Measurements from ENCODE around the gene MIPEP.

The MIPEP gene

DNA sequence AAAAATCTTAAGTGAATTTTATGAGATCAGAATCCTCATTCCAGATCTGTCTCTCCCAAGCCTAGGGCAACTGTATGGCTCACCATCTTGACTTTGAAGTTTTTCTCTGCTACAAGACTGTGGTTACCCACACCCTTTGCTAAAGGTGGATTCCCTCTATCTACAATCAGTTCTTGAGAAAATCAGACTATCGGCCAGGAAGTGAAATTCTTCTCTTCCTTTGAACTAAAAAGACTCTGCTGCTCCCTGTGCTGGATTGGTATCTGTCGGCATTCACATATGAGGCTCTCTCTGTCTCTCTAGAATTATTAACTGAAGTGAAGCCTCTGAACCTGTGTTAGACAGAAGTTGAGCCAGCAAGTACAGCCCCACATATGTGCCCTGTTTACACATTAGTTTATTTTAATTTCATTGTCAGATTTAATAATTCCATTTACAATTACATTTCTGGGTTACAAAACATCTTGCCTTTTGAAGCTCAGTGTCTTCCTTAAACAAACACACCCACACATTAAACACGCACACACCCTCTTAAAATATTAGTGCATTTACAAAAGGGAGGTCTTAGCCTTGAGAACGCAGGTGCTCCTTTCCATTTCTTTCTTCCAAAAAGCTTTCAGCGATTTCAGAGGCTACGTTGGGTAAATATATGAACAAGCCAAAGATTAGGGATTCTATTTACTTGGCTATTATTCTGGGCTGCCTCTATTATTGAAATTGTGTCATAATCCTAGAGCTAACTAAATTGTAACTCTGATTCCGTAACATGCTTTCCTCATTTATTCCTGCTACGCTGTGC is 145.7 kb downstream of the MIPEP start:
- peak in 1 of 2 donors; percentile 2 for DNase-seq

DNA sequence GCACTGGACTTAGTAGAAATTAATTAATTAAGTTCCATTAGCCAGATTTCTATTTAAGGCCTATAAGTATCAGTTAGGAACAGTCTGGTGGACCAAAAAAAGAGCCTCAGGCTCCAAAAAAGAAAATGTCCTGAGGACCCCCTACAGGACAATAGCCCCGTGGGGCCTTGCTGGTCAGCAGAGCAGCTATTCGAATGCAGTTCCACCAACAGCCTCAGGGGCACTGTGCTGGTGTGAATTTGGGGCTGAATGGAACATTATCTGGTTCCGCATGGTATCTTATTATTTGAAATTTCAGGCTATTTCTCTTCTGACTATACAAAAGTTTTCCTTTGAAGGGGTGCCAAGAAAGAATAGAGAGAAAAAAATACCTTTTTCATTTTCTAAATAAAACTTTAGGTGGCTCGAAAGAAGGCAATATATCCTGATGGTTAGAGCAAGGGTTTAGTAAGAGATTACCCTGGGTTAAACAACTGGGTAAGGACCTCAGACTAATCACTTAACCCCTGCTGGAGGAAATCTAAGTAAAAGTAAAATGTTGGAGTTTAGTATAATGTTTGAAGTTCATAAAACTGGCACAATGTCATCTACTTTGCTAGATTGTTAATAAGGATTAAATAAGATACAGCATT is 147.2 kb downstream of the MIPEP start:
- DNase-seq, result no peak

DNA sequence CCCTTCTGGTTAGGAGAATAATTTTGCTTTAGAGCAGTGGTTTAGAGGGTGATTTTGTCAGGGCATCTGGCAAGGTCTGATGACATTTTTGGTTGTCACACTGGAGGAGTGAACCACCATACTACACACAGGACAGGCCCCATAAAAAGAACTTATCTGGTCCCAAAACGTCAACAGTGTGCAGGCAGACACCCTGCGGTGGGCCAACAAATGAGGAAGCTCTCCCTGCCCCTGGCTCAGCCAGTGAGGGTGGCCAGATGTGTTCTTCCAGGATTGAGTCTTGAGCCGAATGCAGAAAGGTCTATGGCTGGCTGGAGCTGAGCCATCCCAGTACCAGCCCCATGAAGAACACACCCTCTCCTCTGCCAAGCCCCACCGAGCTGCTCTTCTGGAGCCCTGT is 149.2 kb downstream of the MIPEP start:
- no peak for DNase-seq

DNA sequence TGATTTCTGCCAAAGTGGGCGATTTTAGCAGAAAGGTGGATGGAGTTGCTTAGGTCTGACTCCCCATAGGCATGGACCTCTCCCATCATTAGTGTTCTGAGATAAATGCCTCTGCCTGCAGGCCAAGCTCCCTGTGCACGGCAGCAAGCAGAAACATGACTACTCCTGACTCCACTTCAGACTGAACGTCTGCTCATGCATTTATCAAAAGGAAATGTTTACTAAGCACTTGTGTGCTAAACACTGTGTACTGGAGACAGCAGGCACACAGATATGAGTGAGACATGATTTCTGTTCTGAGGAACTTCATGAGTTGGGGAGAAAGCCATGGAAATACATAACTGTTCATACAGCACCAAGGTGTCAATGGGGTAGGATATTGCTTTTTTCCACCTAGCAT is 149.6 kb downstream of the MIPEP start:
- no peak for DNase-seq

DNA sequence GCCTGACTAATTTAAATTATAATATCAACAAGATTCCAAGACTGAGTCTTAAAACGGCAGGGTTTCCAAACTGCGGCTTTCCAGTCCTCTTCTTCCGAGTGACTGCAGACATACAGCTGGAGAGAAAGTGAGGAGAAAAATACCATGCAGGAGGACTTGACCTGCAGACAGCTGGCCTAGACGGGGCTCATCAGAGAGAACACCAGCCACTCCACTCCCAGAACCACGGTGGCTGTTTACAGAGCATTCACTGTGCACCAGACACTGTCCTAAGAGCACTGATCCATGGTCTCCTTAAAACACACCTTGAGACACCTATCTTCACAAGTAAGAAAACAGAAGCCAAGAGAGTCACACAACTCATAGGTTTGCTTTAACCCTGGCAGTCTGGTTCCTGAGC is 152.7 kb downstream of the MIPEP start:
- no peak for DNase-seq

DNA sequence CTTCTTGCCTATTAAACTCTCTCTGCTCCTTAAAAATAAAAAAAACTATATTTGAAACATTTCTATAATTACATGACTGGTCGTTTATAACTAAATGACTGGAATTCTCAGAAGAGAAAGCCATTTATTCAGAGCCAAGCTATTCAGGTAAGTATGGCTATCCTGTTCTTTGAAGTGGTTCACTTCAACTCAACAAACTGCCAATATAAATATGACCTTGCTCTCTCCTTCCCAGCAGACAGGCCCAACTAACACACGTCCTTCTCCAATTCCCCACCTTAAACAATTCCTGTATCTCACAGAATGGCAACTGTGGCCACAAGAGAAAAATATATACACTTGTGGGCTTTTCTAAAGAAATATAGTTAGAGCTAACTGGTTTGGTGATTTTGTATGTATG is 153.9 kb downstream of the MIPEP start:
- no peak for DNase-seq

DNA sequence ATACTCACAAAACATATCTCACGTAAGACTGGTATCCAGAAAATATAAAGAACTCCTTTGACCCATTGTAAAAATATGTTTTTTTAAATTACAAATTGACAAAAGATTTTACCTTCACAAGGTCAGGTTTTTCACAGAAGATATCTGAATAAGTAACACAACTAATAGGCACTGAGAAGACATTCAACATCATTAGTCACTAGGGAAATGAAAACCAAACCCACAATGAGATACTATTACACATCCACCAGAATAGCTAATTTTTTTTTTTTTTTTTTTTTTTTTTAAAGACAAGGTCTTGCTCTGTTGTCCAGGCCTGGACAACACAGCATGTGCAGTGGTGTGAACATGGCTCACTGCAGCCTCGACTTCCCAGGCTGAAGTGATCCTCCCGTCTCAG is 157.5 kb downstream of the MIPEP start:
- no peak for DNase-seq

DNA sequence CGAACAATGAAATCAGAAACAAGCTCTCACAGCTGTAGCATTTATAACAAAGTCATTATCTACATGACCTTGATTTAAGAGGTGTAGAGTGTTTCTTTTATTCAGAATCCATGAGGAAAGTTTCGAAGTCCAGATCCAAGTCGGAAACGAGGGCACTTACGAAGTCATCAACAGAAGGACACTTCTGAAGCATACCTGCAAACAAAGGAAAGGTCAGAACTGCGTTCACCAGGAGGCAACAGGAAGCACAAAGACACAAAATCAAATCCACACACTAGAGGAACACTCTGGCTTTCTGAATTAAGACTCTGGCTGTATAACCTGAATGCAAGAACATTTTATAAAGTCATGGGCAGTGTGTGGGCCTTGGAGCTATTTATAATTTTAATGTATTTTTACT is 158.9 kb downstream of the MIPEP start:
- DNase-seq, result no peak

DNA sequence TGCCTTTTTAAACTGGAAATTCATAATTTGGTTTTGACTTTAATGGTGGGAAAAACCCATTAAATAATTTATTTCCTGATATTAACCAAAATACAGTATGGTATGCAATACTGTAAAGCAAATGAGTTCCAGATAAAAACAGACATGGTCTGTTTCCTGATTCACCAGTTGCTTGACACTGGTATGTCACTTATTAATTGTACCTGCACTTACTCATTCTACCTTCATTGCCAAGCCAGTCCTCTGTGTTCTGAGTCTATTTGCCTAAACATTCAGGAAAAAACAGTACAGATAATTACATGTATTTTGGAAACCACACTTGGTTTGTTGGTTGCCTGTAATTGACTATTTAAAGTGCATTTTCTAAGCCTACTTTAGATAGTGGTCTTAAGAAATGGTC is 159.7 kb downstream of the MIPEP start:
- no peak for DNase-seq

DNA sequence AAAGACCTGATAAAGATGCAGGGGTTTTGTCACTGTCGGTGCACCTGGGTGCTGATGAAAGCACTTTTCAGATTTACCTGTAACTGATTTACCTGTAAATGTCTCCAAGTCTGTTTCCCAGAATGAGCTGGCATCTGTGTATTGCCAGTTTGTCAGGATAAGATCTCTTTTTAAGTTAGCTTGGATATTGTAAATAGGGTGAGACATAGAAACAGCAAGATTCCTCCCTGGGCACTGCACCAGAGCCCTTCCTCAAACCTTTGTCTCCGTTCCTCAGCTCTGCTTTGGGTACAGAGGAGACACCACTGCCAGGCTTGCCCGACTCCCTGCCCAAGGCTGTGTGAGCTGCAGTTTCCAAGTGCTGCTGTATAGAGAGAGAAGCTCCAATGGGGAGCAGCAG is 160.4 kb downstream of the MIPEP start:
- DNase-seq, result no peak

DNA sequence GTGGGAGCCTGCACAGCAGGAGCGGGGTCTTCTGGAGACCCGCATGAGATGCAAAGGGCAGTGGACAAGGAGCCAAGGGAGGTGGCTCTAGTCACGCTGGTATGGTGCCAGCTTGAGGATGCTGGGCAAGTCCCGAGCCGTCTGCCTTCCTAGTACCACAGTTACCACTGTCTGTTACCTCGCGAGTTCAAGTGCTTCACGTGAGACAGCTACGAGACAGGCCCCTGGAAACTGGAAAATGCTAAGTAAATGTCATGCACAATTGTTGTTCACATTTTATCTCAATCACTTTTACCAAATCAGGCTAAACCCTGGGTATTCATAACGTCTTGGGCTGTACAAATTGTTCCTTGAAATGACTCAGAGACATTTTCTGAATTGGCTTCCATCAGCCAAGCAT is 163.3 kb downstream of the MIPEP start:
- DNase-seq, result no peak

DNA sequence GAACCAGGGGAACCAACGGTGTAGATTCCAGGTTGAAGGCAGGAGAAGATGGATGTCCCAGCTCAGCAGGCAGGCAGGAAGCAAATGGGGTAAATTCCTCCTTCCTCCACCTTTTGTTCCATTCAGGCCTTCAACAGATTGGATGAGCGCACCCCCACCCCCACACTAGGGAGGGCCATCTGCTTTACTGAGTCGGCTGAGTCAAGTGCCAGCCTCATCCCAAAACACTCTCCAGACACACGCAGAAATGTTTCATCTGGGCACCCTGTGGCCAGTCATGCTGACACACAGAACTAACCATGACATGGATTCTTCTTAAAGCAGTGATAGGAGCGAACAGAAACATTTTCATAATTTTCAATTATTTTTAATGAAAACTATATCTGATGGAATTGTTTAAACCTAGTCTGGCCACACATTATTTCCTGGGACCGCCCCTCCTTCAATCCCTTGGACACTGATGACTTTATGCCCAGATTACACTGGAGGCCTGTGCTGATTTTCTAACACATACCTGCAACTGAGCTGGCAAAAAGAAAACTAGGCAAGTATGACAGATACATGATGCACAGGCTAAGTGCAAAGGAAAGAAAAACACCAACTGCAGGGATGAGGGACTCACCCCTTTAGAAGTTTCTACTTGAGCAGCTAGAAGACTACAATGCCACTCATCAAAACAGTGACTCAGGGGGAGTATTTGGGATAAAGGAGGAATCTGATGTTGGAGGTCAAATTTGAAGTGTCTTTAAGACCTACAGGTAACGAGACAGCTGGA is 164.8 kb downstream of the MIPEP start:
- DNase-seq, result no peak

DNA sequence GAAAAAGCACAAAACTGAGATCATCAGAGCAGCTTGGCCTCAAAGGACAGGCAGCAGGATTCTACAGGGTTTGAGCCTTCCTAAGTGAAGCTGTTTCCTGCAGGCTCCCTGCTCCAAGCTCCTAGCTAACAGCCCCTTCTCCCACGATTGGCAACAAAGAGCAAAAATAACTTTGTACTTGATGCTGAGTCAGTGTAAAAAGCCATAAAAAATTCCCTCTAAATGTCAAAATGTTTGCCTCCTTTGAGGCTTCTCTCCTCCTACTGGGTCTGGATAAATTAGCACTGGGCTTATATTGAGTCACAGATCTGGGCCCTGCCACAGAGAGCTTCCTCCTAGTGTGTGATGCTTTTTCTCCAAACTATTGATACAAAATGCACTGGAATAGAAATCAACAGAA is 165.7 kb downstream of the MIPEP start:
- DNase-seq, result no peak

DNA sequence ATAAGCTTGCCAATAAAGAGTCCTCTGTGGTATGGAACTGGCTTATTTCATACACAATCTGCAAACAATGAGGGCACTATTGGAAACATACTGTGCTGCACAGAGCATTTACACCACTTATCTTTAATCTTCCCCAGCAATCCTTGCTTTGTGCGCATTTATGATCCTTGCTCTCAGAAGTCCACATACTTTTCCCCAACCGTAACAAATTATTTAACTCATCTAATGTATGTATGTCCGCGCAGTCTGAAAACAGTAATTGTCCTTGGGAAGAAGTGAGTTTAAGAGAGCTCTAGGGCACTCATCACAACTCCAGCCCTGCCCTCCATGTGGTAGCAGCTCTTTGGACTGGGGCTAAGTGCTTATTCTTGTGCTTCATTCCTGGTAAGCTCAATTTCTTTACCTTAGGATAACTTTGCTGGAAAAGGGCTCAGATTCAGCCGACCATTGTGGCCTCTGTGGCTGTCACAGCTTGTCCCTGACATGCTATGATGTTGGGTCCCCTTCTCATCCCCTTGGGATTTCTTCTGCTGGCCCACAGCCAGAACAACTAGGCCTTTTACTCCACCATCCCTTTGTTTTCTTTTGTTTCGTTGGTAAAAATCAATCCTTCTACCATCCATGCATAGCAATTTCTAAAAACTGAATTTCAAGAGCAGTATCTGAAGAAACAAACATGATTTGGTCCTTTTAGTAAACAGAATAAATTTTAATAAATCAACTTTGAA is 166.3 kb downstream of the MIPEP start:
- no peak for DNase-seq

DNA sequence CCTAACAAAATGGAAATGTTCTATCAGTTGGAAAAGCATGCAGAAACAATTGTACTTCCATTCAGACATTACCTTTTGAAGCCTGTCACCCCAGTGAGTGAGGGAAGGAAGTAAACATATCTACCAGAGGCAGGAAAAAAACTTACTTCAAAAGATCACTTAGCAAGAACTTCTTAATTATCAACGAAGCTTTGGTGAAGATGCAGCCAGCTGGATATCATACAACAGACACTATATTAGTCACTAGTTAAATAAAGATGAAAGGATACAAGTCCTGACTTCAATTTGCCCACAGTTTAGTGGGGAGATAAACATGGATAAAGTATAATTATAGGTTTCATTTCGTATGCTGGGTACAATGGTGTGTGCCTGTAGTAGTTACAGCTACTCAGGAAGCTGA is 170.2 kb downstream of the MIPEP start:
- no peak for DNase-seq

DNA sequence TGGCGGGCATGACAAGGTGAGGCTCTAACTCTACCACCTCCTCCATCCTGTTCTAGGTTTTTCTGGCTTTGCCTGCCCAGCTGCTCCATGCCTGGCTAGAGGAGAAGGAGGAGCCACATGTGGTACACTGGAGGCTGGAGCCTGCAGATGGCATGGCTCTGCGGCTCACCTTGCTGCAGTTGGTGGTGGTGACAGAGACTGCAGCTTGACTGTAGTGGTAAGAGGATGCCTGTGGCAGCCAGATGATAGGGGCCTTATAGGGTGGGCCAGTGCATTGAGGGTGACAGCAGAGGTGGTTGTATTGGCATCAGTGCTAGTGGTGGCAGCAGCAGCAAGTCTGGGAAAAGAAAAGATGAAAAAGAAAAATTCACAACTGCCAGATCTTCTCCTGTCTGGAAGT is 172.8 kb downstream of the MIPEP start:
- DNase-seq, result no peak

DNA sequence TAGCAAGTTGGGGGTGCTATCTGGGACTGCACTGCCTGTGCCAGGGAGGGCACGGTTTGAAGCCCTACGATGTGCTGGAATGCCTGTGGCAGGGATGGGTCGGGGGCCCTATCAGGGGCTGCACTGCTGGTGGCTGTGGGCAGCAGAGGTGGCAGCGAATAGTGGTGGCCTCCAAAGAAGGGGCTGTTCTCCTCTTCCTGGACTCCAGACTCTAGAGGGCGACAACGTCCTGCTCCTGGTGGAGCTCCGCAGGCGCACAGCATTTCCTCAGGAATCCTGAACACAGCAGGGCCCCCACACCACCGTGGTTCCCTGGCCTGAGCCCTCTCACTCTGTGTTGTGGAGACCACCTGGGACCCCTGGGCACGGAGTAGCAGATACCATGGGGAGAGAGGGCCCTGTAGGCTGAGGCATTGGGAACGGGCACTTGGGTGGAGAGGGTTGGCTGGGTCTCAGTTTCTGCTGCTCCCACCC is 173.4 kb downstream of the MIPEP start:
- no peak for DNase-seq

DNA sequence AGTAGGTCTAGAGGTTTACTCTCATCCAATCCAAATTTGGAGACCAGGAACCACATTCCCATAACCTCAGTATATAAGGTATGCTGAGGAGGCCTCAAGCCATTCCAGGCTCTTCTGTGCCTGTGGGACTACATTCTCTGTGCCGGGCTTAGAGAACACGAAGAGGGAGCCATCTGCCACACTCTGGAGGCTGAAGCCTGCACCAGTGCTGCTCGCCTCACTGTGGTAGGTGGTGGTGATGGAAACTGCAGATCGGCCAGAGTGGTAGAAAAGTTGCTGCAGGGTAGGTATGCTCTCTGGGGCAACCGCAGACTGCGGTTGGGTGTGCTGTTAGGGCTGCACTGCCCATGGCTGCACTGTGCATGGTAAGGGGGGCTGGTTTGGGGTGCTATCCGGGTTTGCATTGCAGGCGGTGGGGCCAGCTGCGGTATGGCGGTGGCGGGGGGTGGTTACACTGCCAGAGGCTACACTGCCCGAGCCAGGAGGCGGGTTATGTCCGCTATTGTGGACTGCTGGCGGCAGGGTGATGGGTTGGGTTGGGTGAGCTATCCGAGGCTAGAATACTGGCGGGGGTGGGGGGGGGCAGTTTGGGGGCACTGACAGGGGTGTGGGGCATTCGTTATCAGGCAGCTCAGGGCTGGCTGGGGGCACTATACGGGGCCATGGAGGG is 174.0 kb downstream of the MIPEP start:
- no peak for DNase-seq

DNA sequence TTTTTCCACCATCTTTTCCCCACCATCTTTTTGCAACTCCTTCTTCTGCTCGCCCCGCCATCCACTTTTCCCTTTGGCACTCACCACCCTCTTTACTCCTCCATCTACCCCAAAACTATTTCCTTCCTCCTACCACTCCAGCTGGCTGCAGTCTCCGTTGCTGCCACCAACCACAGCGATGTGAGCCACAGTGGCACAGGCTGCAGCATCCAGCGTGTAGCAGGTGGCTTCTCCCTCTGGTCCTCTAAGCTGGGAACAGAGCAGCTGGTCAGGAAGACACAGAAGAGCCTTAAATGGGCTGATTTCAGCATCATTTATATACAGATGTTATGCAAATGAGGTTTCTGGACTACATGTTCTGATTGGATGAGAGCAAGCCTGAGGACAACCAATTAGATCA is 174.5 kb downstream of the MIPEP start:
- DNase-seq, result no peak

DNA sequence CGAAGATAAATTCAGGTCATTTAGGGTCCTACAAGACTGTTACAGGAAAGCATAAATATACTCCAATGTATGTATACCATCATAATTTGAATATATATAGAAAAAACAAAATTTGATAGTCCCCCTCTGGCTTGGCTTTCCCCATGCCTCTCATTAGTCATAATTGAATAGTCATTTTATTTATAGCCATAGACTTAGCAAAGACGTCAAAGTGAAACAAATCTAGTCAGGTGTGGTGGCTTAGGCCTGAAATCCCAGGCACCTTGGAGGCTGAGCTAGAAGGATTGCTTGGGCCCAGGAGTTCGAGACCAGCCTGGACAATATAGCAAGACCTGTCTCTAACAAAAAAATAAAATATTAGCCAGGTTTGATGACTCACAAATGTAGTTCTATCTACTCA is 177.8 kb downstream of the MIPEP start:
- no peak for DNase-seq

DNA sequence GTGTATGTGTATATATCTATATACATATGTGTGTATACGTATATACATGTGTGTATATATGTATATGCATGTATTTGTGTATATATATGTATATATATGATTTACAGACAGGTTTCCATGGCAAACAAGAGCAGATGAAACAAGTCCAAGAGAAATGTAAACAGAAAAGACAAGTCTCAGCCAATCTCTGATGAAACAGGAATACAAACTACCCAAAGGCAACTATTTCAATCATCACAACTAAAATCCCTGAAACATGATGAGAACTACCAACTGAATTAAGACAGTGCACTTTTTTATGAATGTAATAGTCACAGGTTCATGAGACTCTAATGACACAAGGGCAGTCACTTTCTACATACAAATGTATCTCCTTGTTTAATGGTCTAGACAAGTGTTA is 178.8 kb downstream of the MIPEP start:
- no peak for DNase-seq

DNA sequence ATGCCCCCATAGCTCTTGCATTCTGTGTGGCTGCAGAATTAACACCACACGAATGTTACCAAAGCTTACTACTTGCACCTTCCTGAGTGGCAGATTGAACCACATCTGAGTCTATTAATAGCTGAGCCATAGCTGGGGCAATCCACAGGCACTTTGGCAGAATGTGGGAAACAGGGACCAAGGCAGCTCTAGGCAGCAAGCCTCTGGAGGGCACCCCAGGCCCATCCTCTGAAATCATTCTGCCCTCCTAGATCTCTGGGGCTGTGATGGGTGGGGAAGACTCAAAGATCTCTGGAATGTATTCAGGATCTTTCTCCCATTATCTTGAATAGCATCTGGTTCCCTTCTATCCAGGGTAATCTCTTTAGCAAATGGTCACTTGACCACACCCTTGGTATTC is 179.7 kb downstream of the MIPEP start:
- DNase-seq, result no peak

DNA sequence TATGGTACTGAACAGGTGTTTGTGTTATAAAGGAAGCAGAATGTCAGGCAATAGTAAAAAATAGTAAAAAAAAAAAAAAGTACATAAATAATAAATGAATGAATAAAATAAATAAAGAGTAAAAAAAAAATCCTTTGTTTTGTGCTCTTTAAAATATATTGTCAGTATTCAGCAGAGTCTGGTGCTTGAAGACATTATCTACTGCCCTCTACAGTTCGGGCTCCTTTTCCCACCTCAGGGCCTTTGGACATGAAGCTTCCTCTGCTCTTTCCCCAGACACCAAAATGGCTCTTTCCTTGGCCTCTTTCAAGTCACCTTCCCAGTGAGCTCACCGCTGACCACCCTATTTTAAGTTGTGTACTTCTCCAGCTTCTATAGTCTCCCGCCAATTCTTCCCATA is 181.5 kb downstream of the MIPEP start:
- no peak for DNase-seq

Measured in activated CD4-positive, alpha-beta T cell treated with anti-CD3 and anti-CD28 coated beads for 4 hours (primary cell).